SK-N-SH treated with all-trans-retinoic acid at 6 μM for 48 hours (cell line): ENCODE data around the gene SNUPN.

ENCODE experiments used
- ARNTL ChIP-seq: fragments of 450-650 bp; formaldehyde crosslinking; IDR thresholded peaks from 2 replicates; pipeline ENCODE4 v1.5.0; 2020; ENCODE audit warnings: low read depth, mild to moderate bottlenecking, moderate library complexity, borderline replicate concordance
- ESRRG ChIP-seq: fragments of 250-450 bp; sonication (Bioruptor Pico); IDR thresholded peaks from 2 replicates; pipeline ENCODE4 v1.6.1; 2021; ENCODE audit warnings: mild to moderate bottlenecking
- GLIS3 ChIP-seq: fragments of 250-450 bp; sonication (Bioruptor Pico); IDR thresholded peaks from 2 replicates; pipeline ENCODE4 v1.5.0; 2020; ENCODE audit warnings: mild to moderate bottlenecking, moderate library complexity
- OSR1 ChIP-seq: fragments of 250-450 bp; sonication (Bioruptor Pico); IDR thresholded peaks from 2 replicates; pipeline ENCODE4 v1.8.0; 2022; ENCODE audit warnings: moderate library complexity, mild to moderate bottlenecking, inconsistent platforms
- RARB ChIP-seq: fragments of 250-450 bp; sonication (Bioruptor Pico); IDR thresholded peaks from 2 replicates; pipeline ENCODE4 v1.8.0; 2021; ENCODE audit warnings: mild to moderate bottlenecking, moderate library complexity
- ZFP3 ChIP-seq: fragments of 250-450 bp; sonication (Bioruptor Pico); IDR thresholded peaks from 2 replicates; pipeline ENCODE4 v1.5.0; 2020; ENCODE audit warnings: mild to moderate bottlenecking, moderate library complexity
- ZNF8 ChIP-seq: fragments of 450-650 bp; formaldehyde crosslinking; IDR thresholded peaks from 2 replicates; pipeline ENCODE4 v1.5.0; 2020; ENCODE audit warnings: mild to moderate bottlenecking, moderate library complexity
- TF ChIP-seq, protein P1 (sequence below): fragments of 250-450 bp; sonication (Bioruptor Pico); IDR thresholded peaks from 2 replicates; pipeline ENCODE4 v1.8.0; 2020; ENCODE audit warnings: mild to moderate bottlenecking, moderate library complexity, borderline replicate concordance
- TF ChIP-seq, protein P2 (sequence below): fragments of 250-450 bp; sonication (Bioruptor Pico); IDR thresholded peaks from 2 replicates; pipeline ENCODE4 v1.5.0; 2020; ENCODE audit warnings: mild to moderate bottlenecking, moderate library complexity
- TF ChIP-seq, protein P3 (sequence below): fragments of 250-450 bp; sonication (Bioruptor Pico); IDR thresholded peaks from 2 replicates; pipeline ENCODE4 v1.5.1; 2020; ENCODE audit warnings: low read depth, mild to moderate bottlenecking, moderate library complexity

DNA sequence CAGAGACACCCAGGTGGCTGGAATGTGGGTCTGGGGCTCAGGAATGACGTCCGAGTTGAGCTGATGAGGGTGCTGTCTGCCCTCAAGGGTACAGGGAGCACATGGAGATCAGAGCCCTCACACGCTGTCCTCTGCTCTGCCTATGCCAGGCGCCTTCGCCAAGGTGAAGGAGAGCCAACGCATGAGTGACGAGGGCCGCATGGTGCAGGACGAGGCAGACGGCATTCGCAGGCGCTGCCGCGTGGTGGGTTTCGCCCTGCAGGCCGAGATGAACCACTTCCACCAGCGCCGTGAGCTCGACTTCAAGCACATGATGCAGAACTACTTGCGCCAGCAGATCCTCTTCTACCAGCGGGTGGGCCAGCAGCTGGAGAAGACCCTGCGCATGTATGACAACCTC lies 31.3 kb upstream of the SNUPN start:
- TF ChIP-seq RARB, result no peak
- no peak for TF ChIP-seq ZFP3 (CRISPR knock-in tag)
- no peak for TF ChIP-seq GLIS3
- TF ChIP-seq ZNF8 (CRISPR knock-in tag), result no peak
- TF ChIP-seq, protein P1, sequence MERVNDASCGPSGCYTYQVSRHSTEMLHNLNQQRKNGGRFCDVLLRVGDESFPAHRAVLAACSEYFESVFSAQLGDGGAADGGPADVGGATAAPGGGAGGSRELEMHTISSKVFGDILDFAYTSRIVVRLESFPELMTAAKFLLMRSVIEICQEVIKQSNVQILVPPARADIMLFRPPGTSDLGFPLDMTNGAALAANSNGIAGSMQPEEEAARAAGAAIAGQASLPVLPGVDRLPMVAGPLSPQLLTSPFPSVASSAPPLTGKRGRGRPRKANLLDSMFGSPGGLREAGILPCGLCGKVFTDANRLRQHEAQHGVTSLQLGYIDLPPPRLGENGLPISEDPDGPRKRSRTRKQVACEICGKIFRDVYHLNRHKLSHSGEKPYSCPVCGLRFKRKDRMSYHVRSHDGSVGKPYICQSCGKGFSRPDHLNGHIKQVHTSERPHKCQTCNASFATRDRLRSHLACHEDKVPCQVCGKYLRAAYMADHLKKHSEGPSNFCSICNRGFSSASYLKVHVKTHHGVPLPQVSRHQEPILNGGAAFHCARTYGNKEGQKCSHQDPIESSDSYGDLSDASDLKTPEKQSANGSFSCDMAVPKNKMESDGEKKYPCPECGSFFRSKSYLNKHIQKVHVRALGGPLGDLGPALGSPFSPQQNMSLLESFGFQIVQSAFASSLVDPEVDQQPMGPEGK (CRISPR knock-in tag), result no peak
- TF ChIP-seq, protein P2, sequence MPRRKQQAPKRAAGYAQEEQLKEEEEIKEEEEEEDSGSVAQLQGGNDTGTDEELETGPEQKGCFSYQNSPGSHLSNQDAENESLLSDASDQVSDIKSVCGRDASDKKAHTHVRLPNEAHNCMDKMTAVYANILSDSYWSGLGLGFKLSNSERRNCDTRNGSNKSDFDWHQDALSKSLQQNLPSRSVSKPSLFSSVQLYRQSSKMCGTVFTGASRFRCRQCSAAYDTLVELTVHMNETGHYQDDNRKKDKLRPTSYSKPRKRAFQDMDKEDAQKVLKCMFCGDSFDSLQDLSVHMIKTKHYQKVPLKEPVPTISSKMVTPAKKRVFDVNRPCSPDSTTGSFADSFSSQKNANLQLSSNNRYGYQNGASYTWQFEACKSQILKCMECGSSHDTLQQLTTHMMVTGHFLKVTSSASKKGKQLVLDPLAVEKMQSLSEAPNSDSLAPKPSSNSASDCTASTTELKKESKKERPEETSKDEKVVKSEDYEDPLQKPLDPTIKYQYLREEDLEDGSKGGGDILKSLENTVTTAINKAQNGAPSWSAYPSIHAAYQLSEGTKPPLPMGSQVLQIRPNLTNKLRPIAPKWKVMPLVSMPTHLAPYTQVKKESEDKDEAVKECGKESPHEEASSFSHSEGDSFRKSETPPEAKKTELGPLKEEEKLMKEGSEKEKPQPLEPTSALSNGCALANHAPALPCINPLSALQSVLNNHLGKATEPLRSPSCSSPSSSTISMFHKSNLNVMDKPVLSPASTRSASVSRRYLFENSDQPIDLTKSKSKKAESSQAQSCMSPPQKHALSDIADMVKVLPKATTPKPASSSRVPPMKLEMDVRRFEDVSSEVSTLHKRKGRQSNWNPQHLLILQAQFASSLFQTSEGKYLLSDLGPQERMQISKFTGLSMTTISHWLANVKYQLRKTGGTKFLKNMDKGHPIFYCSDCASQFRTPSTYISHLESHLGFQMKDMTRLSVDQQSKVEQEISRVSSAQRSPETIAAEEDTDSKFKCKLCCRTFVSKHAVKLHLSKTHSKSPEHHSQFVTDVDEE (CRISPR knock-in tag), result no peak
- no peak for TF ChIP-seq ARNTL (CRISPR knock-in tag)
- TF ChIP-seq, protein P3, sequence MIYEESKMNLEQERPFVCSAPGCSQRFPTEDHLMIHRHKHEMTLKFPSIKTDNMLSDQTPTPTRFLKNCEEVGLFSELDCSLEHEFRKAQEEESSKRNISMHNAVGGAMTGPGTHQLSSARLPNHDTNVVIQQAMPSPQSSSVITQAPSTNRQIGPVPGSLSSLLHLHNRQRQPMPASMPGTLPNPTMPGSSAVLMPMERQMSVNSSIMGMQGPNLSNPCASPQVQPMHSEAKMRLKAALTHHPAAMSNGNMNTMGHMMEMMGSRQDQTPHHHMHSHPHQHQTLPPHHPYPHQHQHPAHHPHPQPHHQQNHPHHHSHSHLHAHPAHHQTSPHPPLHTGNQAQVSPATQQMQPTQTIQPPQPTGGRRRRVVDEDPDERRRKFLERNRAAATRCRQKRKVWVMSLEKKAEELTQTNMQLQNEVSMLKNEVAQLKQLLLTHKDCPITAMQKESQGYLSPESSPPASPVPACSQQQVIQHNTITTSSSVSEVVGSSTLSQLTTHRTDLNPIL, result no peak
- TF ChIP-seq ESRRG (CRISPR knock-in tag), result no peak
- no peak for TF ChIP-seq OSR1 (CRISPR knock-in tag)
